Measurements from ENCODE around the gene SEC23B. TPM values are rescaled to one million over a fixed set of nuclear protein-coding genes. Genes with fewer than 3 reads are reported as not detected.

Gene SEC23B
- total and polyA plus RNA-seq, 2 of the 13 experiments (the other 11 are each of a cell fraction or from before 2014, with no cell fraction given) = 114 to 120 TPM

- TF ChIP-seq, protein P1, sequence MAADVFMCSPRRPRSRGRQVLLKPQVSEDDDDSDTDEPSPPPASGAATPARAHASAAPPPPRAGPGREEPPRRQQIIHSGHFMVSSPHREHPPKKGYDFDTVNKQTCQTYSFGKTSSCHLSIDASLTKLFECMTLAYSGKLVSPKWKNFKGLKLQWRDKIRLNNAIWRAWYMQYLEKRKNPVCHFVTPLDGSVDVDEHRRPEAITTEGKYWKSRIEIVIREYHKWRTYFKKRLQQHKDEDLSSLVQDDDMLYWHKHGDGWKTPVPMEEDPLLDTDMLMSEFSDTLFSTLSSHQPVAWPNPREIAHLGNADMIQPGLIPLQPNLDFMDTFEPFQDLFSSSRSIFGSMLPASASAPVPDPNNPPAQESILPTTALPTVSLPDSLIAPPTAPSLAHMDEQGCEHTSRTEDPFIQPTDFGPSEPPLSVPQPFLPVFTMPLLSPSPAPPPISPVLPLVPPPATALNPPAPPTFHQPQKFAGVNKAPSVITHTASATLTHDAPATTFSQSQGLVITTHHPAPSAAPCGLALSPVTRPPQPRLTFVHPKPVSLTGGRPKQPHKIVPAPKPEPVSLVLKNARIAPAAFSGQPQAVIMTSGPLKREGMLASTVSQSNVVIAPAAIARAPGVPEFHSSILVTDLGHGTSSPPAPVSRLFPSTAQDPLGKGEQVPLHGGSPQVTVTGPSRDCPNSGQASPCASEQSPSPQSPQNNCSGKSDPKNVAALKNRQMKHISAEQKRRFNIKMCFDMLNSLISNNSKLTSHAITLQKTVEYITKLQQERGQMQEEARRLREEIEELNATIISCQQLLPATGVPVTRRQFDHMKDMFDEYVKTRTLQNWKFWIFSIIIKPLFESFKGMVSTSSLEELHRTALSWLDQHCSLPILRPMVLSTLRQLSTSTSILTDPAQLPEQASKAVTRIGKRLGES (CRISPR knock-in tag; IDR thresholded peaks at IDR 0.05; ENCODE audit: borderline replicate concordance) = no peak
- TF ChIP-seq ZNF780A (CRISPR knock-in tag; IDR thresholded peaks at IDR 0.05) (no peak), KLF16 (CRISPR knock-in tag; IDR thresholded peaks at IDR 0.05) (no peak), SALL2 (CRISPR knock-in tag; IDR thresholded peaks at IDR 0.05) (no peak), ATRX (CRISPR knock-in tag; IDR thresholded peaks at IDR 0.05; ENCODE audit: borderline replicate concordance) (no peak), ARID5B (CRISPR knock-in tag; IDR thresholded peaks at IDR 0.05) (peak; percentile 35; the same call in 1 of the 2 replicates), PBX2 (CRISPR knock-in tag; IDR thresholded peaks at IDR 0.05) (no peak), ZNF317 (CRISPR knock-in tag; IDR thresholded peaks at IDR 0.05) (no peak), ZNF792 (CRISPR knock-in tag; IDR thresholded peaks at IDR 0.05) (no peak), ZBTB43 (CRISPR knock-in tag; conservative IDR thresholded peaks at IDR 0.05) (no peak), HCFC1 (IDR thresholded peaks at IDR 0.05; ENCODE audit: low read depth, low read length) (no peak), RARA (CRISPR knock-in tag; IDR thresholded peaks at IDR 0.05) (peak; percentile 31; the same call in 1 of the 2 replicates), HMG20A (CRISPR knock-in tag; IDR thresholded peaks at IDR 0.05; ENCODE audit: borderline replicate concordance) (no peak), DNMT1 (CRISPR knock-in tag; IDR thresholded peaks at IDR 0.05) (no peak), ZNF205 (CRISPR knock-in tag; IDR thresholded peaks at IDR 0.05) (no peak), PPARG (CRISPR knock-in tag; conservative IDR thresholded peaks at IDR 0.05) (peak; percentile 89), MAFG (CRISPR knock-in tag; IDR thresholded peaks at IDR 0.05) (no peak), ATF1 (CRISPR knock-in tag; IDR thresholded peaks at IDR 0.05) (no peak), NFIB (CRISPR knock-in tag; IDR thresholded peaks at IDR 0.05; ENCODE audit: borderline replicate concordance) (no peak)
- TF ChIP-seq, protein P2, sequence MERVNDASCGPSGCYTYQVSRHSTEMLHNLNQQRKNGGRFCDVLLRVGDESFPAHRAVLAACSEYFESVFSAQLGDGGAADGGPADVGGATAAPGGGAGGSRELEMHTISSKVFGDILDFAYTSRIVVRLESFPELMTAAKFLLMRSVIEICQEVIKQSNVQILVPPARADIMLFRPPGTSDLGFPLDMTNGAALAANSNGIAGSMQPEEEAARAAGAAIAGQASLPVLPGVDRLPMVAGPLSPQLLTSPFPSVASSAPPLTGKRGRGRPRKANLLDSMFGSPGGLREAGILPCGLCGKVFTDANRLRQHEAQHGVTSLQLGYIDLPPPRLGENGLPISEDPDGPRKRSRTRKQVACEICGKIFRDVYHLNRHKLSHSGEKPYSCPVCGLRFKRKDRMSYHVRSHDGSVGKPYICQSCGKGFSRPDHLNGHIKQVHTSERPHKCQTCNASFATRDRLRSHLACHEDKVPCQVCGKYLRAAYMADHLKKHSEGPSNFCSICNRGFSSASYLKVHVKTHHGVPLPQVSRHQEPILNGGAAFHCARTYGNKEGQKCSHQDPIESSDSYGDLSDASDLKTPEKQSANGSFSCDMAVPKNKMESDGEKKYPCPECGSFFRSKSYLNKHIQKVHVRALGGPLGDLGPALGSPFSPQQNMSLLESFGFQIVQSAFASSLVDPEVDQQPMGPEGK (CRISPR knock-in tag; IDR thresholded peaks at IDR 0.05) = no peak
These were observed 26.4 kb downstream of the SEC23B start (continued) for GRCh38 chr20:18533978-18534644.
